ENCODE measurements around the gene PARP16. TPM values are rescaled to one million over a fixed set of nuclear protein-coding genes. Genes with fewer than 3 reads are reported as not detected.
"Not testable (repeated sequence)": the region's sequence is repeated elsewhere in the genome, so short reads cannot be mapped to it uniquely, and the experiment has no call there.

Gene PARP16
- total RNA-seq, 4 donors from 2014 or later, result 2.6 to 3.3 (median 3.0) TPM

DNA sequence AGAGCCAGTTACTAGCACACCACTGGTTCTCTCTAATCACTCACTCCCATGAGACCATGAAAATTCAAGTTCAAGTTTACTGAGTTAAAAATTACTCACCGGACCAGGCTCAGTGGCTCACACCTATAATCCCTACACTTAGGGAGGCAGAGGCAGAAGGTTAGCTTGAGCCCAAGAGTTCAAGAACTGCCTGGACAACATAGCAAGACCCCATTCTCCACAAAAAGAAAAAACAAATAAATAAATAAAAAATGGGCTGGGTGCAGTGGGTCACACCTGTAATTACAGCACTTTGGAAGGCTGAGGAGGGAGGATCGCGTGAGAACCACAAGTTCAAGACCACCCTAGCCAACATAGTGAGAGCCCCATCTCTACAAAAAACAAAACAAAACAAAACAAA lies 54.2 kb downstream of the PARP16 start:
- ATAC-seq, result no peak
- H3K36me3 ChIP-seq, result no peaks in the 10 kb centered on the region

DNA sequence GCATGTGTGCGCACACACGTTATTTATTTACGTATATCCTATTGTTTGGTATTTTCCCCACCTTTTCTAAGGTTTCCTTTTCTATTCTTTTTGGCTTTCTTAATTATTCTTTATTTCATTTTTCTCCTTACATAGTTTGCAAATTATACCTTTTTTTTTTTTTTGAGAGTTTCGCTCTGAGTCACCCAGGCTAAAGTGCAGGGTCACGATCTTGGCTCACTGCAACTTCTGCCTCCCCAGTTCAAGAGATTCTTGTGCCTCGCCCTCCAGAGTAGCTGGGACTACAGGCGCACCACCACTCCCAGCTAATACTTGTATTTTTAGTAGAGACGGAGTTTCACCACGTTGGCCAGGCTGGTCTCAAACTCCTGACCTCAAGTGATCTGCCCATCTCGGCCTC lies 55.4 kb downstream of the PARP16 start:
- Histone ChIP-seq H3K27ac (no peak overlapping the region), H3K36me3 (no peaks in the 10 kb centered on the region), H3K4me1 (no peaks in the 10 kb centered on the region), H3K9me3 (no peaks in the 10 kb centered on the region), H3K4me3 (no peak overlapping the region), H3K27me3 (no peaks in the 10 kb centered on the region)
- intact Hi-C loops (cut with DNase I; ENCODE audit: low total_unique reads) (no loop called here), in situ Hi-C loops (cut with MboI; ENCODE audit: low sequenced_read_pairs in 4 of 4) (no loop called here)
- ATAC-seq (no peak), DNase-seq (no peak)
- no peak for TF ChIP-seq POLR2A (IDR thresholded peaks at IDR 0.05)
- TF ChIP-seq, protein P1, sequence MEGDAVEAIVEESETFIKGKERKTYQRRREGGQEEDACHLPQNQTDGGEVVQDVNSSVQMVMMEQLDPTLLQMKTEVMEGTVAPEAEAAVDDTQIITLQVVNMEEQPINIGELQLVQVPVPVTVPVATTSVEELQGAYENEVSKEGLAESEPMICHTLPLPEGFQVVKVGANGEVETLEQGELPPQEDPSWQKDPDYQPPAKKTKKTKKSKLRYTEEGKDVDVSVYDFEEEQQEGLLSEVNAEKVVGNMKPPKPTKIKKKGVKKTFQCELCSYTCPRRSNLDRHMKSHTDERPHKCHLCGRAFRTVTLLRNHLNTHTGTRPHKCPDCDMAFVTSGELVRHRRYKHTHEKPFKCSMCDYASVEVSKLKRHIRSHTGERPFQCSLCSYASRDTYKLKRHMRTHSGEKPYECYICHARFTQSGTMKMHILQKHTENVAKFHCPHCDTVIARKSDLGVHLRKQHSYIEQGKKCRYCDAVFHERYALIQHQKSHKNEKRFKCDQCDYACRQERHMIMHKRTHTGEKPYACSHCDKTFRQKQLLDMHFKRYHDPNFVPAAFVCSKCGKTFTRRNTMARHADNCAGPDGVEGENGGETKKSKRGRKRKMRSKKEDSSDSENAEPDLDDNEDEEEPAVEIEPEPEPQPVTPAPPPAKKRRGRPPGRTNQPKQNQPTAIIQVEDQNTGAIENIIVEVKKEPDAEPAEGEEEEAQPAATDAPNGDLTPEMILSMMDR (IDR thresholded peaks at IDR 0.05 in 4 of 5, conservative IDR thresholded peaks at IDR 0.05 in 1 of 5), result no peak

More for the DNA sequence above, 54.2 kb downstream of the PARP16 start:
- no peak for DNase-seq
- in situ Hi-C loops (cut with MboI; ENCODE audit: low sequenced_read_pairs in 4 of 4) (no loop called here), intact Hi-C loops (cut with DNase I; ENCODE audit: low total_unique reads) (no loop called here)
- Histone ChIP-seq H3K27me3 (no peaks in the 10 kb centered on the region), H3K27ac (no peak overlapping the region), H3K9me3 (no peaks in the 10 kb centered on the region), H3K4me1 (no peaks in the 10 kb centered on the region), H3K4me3 (no peak overlapping the region)
- TF ChIP-seq, protein P1 (IDR thresholded peaks at IDR 0.05 in 4 of 5, conservative IDR thresholded peaks at IDR 0.05 in 1 of 5), result no peak
- TF ChIP-seq POLR2A (IDR thresholded peaks at IDR 0.05), result no peak

DNA sequence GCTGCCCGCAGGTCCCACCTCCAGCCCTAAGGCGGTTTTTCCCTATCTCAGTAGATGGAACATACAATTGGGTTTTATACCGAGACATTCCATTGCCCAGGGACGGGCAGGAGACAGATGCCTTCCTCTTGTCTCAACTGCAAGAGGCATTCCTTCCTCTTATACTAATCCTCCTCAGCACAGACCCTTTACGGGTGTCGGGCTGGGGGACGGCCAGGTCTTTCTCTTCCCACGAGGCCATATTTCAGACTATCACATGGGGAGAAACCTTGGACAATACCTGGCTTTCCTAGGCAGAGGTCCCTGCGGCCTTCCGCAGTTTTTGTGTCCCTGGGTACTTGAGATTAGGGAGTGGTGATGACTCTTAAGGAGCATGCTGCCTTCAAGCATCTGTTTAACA lies 59.8 kb downstream of the PARP16 start:
- in situ Hi-C loops (cut with MboI; ENCODE audit: low sequenced_read_pairs in 4 of 4); H3K27me3 ChIP-seq; ATAC-seq: not testable (repeated sequence)

DNA sequence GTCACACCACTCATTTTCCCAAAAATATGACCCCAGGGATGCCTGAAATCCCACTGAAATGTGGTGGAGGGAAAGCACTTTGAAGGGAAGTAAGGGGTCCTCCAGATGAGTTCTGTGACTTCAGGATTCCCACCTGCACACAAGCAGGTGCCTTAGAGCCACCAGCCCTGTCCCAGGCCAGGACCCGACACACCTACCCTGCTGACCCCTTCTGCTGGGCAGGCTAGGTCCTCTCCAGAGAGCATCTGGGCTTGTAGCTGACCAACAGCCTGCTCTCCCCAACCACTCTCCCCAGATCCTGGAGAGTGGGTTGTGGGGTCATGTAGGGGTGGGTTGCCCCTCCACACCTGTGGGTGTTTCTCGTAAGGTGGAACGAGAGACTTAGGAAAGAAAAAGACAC lies 60.5 kb downstream of the PARP16 start:
- Histone ChIP-seq H3K36me3 (no peaks in the 10 kb centered on the region), H3K4me3 (no peak overlapping the region), H3K27ac (no peak overlapping the region), H3K27me3 (no peaks in the 10 kb centered on the region), H3K9me3 (no peaks in the 10 kb centered on the region), H3K4me1 (no peaks in the 10 kb centered on the region)
- intact Hi-C loops (cut with DNase I; ENCODE audit: low total_unique reads), result no loop called here
- no peak for TF ChIP-seq POLR2A (IDR thresholded peaks at IDR 0.05)
- TF ChIP-seq, protein P1 (IDR thresholded peaks at IDR 0.05 in 4 of 5, conservative IDR thresholded peaks at IDR 0.05 in 1 of 5), result no peak
- ATAC-seq (no peak), DNase-seq (no peak)
- in situ Hi-C loops (cut with MboI; ENCODE audit: low sequenced_read_pairs in 4 of 4), result no loop called here

More for the DNA sequence above, 59.8 kb downstream of the PARP16 start:
- intact Hi-C loops (cut with DNase I; ENCODE audit: low total_unique reads); H3K4me3 ChIP-seq; H3K4me1 ChIP-seq; DNase-seq; H3K9me3 ChIP-seq; H3K27ac ChIP-seq; H3K36me3 ChIP-seq: not testable (repeated sequence)

DNA sequence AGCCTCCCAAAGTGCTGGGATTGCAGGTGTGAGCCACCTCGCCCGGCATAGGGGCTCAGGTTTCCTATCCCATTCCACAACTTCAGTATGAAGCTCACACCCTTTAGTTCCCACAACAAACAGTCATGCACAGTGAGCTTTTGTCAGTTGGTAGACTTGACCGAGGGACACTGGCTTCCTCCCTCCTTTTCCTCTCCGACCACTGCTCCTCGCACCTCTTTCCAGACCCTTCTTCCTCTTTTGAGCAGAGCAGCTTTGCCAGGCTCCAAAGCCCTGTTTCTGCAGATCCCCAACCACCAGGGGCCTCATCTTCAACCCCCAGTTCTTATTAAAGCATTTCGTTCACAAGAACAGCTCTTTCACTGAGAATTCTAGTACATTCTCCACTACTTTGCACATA lies 62.7 kb downstream of the PARP16 start:
- no peaks in the 10 kb centered on the region for H3K4me1 ChIP-seq
- no peaks in the 10 kb centered on the region for H3K9me3 ChIP-seq
- H3K27me3 ChIP-seq, result no peaks in the 10 kb centered on the region
- TF ChIP-seq POLR2A (IDR thresholded peaks at IDR 0.05), result no peak
- TF ChIP-seq, protein P1 (IDR thresholded peaks at IDR 0.05 in 4 of 5, conservative IDR thresholded peaks at IDR 0.05 in 1 of 5), result no peak
- H3K4me3 ChIP-seq, result no peak overlapping the region
- ATAC-seq, result no peak
- in situ Hi-C loops (cut with MboI; ENCODE audit: low sequenced_read_pairs in 4 of 4) (no loop called here), intact Hi-C loops (cut with DNase I; ENCODE audit: low total_unique reads) (no loop called here)
- no peaks in the 10 kb centered on the region for H3K36me3 ChIP-seq
- H3K27ac ChIP-seq, result no peak overlapping the region
- no peak for DNase-seq
